Suprapubic skin (tissue), 3 donors: Measurements from ENCODE around the gene HCFC1.

ENCODE experiments used
- POLR2AphosphoS5 ChIP-seq, 3 donors: sonication (generic); formaldehyde crosslinking; IDR thresholded peaks; one replicate each; pipeline ENCODE4 v1.6.1; 2017; ENCODE audit warnings: antibody characterized with exemption in 3 of 3
- TF ChIP-seq, protein P1 (sequence below), 2 donors: fragments of 200-600 bp in 1 of 2; fragments of 450-650 bp in 1 of 2; sonication (generic) in 1 of 2; IDR thresholded peaks; one replicate each; pipeline ENCODE4 v1.5.1; 2016 to 2019; ENCODE audit warnings: antibody characterized with exemption in 2 of 2, mild to moderate bottlenecking in 1 of 2, moderate library complexity in 1 of 2

DNA sequence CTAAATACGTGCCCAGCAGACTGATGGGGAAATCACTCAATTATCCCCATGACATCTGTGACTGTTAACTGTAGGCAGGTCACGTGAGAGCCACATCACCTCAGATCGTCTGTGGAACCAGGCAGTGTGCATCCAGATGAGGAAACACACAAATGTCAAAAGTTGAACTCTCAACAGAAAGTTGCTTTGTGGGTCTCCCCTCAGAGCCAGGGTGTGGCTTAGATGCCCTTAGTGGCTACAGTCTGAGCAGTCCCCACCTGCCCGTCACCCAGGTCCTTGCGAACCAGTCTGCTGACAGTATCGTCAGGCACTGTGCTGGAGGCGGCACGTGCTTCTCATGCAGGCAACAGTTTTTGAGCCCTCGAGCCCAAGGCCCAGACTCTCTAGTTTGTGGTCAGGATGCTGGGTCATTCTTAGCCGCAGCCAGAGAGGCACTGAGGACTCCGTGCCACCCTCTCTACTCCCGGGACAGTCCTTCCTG, 11.7 kb upstream of the HCFC1 start:
- TF ChIP-seq POLR2AphosphoS5 (IDR thresholded peaks at IDR 0.05), result no peak
- TF ChIP-seq, protein P1, sequence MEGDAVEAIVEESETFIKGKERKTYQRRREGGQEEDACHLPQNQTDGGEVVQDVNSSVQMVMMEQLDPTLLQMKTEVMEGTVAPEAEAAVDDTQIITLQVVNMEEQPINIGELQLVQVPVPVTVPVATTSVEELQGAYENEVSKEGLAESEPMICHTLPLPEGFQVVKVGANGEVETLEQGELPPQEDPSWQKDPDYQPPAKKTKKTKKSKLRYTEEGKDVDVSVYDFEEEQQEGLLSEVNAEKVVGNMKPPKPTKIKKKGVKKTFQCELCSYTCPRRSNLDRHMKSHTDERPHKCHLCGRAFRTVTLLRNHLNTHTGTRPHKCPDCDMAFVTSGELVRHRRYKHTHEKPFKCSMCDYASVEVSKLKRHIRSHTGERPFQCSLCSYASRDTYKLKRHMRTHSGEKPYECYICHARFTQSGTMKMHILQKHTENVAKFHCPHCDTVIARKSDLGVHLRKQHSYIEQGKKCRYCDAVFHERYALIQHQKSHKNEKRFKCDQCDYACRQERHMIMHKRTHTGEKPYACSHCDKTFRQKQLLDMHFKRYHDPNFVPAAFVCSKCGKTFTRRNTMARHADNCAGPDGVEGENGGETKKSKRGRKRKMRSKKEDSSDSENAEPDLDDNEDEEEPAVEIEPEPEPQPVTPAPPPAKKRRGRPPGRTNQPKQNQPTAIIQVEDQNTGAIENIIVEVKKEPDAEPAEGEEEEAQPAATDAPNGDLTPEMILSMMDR (IDR thresholded peaks at IDR 0.05), result no peak
